BJ (cell line): ENCODE measurements around the gene EFCAB12. TPM values are rescaled to one million over a fixed set of nuclear protein-coding genes. Genes with fewer than 3 reads are reported as not detected.

Experiments used
- CTCF ChIA-PET: fragments of 350-600 bp; formaldehyde crosslinking; extraction: SDS; loops from one replicate; lab custom pipeline; 2021; ENCODE audit warnings: antibody characterized with exemption, inconsistent platforms; lab: Yijun Ruan, JAX
- POLR2A ChIA-PET: fragments of 300-600 bp; sonication (Branson Sonifier 250); formaldehyde crosslinking; extraction: SDS; loops from one replicate; lab custom pipeline; 2021; ENCODE audit warnings: antibody characterized with exemption; lab: Charles Lee
- DNase-seq: peaks from one replicate; pipeline ENCODE4 v3.0.0-alpha.2; 2011; ENCODE audit warnings: low read depth
- H3K27me3 ChIP-seq: 2 replicates; pipeline ENCODE4 v1.6.0; 2011; ENCODE audit warnings: low read length; ENCODE audit not compliant: control insufficient read depth, insufficient read depth
- H3K36me3 ChIP-seq: 2 replicates; pipeline ENCODE4 v1.5.1; 2011; ENCODE audit warnings: low read length; ENCODE audit not compliant: control insufficient read depth, insufficient read depth
- H3K4me3 ChIP-seq: 2 replicates; pipeline ENCODE4 v1.5.1; 2011; ENCODE audit warnings: low read depth, mild to moderate bottlenecking, control low read depth, low read length
- CTCF ChIP-seq: IDR thresholded peaks from 2 replicates; pipeline ENCODE4 v1.5.1; 2011; ENCODE audit warnings: low read depth, mild to moderate bottlenecking, control low read depth, inconsistent platforms, low read length, moderate library complexity; ENCODE audit not compliant: insufficient read depth
- polyA plus RNA-seq: library from polyadenylated mRNA; depleted of rRNA; stranded (reverse); fragments of >200 nt; gene quantifications from 2 replicates; pipeline ENCODE4 v1.2.3, GENCODE V29; 2011

Gene EFCAB12
- polyA plus RNA-seq, 1 experiment: 0.02 TPM

- no peak for DNase-seq
- Histone ChIP-seq H3K4me3 (no peak overlapping the region), H3K27me3 (no peaks in the 10 kb centered on the region), H3K36me3 (peaks cover 4% of the 10 kb centered on the region)
- ChIA-PET CTCF (no interaction called here), POLR2A (no interaction called here)
- TF ChIP-seq CTCF: no peak
Measured at GRCh38 chr3:129473067-129473768, 44.8 kb upstream of the EFCAB12 start.

GRCh38 chr3:129470861-129471260, 42.4 kb upstream of the EFCAB12 start:
- no peak for DNase-seq
- POLR2A ChIA-PET: no interaction called here
- Histone ChIP-seq H3K36me3 (no peaks in the 10 kb centered on the region; the same call in 1 of the 2 replicates), H3K4me3 (no peak overlapping the region), H3K27me3 (no peaks in the 10 kb centered on the region)
- CTCF ChIA-PET: no interaction called here
- TF ChIP-seq CTCF: no peak

GRCh38 chr3:129469026-129469425, 40.6 kb upstream of the EFCAB12 start:
- DNase-seq: no peak
- POLR2A ChIA-PET: no interaction called here
- Histone ChIP-seq H3K4me3 (no peak overlapping the region), H3K36me3 (peaks cover 2% of the 10 kb centered on the region), H3K27me3 (no peaks in the 10 kb centered on the region)
- no peak for TF ChIP-seq CTCF
- CTCF ChIA-PET: interaction anchor here (2.1 kb wide), 1 partner anchor 85 kb away, joined by 6 read pairs; no protein-coding TSS in a partner anchor

GRCh38 chr3:129467932-129468331, 39.5 kb upstream of the EFCAB12 start:
- no peak for DNase-seq
- H3K36me3 ChIP-seq: peaks cover 2% of the 10 kb centered on the region
- POLR2A ChIA-PET: no interaction called here
- CTCF ChIA-PET: no interaction called here
- no peak overlapping the region for H3K4me3 ChIP-seq
- H3K27me3 ChIP-seq: no peaks in the 10 kb centered on the region
- TF ChIP-seq CTCF: no peak

GRCh38 chr3:129463716-129464115, 35.3 kb upstream of the EFCAB12 start:
- Histone ChIP-seq H3K4me3 (no peak overlapping the region), H3K27me3 (no peaks in the 10 kb centered on the region), H3K36me3 (peaks cover 2% of the 10 kb centered on the region)
- CTCF ChIA-PET: interaction anchor here (1.2 to 1.3 kb wide), 2 partner anchors 18 to 24 kb away, joined by 3 to 4 read pairs; partner anchors contain the start of genes IFT122 and MBD4
- no peak for TF ChIP-seq CTCF
- DNase-seq: no peak
- POLR2A ChIA-PET: interaction anchor here (0.6 kb wide), 1 partner anchor 33 kb away, joined by 3 read pairs; no protein-coding TSS in a partner anchor
